ENCODE results near the gene CIAO2B.
"Not testable (repeated sequence)": the region's sequence is repeated elsewhere in the genome, so short reads cannot be mapped to it uniquely, and the experiment has no call there.

The CIAO2B gene

DNA sequence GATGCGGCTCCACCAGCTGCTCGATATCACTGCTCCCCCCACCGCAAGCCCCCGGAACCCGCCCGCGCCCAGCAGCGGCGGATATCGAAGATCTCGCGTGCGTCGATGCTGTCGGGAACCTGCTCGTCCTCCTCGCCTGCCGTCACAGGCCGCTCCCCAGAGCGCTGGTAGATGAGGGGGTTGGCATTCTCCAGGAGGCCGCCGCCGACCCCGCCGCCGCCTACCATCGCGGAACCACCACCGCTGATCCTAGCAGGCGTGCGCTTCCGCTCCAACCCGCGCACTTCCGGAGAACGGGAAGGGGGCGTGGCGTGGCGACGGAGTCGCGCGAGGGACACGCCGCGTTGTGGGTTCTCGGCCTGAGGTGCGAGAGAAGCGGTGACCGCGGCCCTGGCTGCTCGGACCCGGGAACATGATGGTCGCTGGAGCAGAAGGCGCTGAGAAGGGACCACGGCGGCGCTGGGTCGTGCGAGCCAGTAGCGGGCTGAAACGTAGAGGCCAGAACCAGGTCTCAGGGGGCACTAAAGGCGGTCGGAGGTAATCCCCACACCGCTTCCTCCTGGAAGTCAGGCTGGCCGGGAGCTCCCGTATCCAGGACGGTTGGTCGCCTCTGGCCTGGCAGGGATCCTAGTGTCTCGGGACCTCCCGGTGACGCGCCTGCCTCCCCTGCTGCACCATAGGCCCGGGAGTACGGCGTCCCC, at the start of gene CIAO2B:
Gene CIAO2B (minus strand): TSS at position 265 of the 701 bp plus-strand sequence. CDS start 38 bp downstream, at position 227.
- no peak for DNase-seq

DNA sequence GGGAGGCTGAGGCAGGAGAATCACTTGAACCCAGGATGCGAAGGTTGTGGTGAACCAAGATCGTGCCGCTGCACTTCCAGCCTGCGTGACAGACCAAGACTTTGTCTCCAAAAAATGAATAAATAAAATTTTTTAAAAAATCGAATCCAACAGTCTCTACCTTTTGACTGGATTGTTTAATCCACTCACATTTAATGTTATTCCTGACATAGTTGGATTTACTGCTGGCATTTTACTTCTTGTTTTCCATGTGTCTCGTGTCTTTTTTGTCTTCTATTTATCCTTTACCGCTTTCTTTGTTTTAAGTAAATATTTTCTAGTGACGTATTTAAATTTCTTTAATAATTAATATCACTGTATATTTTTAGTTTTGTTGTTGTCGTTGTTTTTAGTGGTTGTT, 48.8 kb upstream of the CIAO2B start:
- DNase-seq: no peak

DNA sequence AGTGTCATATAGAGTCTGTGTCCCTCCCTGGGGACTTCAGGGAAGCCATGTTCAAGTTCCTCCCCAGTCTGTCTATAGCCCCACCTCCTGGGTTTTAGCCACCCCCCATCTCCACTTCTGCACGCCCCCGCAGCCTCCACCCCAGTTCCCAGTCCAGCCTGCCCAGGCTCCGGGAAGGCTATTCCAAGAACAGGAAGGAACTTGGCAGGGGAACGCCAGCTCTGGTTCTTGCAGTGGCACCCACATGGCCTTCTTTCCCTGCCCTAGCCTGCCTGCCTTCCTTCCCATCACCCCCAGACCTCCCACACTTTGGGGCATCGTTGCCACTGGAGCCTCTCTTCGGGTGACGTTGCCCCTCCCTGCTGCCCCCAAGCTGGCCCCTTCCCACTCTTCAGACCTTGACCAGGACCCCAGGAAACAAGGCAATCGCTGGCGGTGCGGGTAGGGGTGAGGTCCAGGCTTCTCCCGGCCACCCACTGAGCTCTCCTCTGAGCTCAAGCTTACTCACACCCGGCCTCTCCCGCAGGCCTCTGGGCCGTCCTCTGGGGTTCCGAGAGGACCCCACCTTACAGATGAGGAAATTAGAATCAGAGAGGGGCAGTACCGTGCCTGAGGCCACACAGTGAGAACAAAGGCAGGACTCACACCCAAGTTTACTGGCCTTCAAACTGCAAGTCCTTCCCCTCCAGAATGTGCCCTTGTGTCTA, 45.0 kb upstream of the CIAO2B start:
- no peak for DNase-seq

DNA sequence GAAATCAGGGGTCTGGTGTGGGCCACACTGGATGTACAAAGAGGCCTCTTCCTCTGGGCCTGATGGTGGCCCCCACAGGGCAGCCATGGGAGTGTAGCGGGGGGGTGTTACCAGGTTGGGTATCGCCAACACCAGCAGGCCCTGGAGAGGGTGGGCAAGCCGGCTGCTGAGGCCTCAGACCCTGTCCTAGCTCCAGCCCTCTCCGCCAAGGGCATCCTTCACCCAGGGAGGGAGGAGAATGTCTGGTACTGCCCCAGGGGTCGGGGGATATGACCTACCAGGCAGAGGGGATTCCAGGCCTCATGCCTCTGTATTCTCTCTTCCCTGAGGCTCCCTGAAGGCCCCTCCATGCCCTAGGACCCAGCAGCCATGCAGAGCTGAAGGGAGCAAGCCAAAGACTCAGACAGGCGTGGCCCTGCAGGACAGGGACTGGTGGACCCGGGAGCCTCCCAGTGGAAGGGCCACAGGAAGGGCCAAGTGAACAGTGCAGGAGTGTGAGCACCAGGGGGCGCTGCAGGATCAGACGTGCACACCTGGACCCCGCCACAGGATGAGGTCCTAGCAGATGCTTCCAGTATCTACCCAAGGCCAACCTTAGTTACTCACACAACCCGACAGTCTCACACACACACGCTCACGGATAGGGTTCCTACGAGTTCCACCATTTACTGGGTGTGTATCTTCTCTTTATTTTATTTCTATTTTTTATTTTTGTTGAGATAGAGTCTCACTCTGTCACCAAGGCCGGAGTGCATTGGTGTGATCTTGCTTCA, 43.3 kb upstream of the CIAO2B start:
- peak; percentile 78 for DNase-seq

DNA sequence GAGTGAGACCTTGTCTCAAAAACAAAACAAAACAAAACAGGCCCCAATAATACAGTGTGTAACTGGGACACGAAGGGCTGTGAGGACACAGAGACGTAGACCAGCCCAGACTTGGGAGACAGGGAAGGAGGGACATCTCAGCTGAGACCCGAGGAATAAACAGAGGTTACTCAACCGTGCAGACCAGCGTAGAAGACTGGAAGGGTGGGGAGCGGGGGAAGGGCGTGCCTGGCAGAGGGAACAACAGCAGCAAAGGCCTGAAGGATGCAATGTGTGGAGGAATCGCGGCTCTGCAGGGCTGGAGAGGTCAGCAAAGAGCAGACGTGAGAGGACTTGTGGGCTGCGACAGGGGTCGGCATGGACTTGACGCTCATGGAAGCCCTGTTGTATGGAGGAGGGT, 42.5 kb upstream of the CIAO2B start:
- DNase-seq: no peak

DNA sequence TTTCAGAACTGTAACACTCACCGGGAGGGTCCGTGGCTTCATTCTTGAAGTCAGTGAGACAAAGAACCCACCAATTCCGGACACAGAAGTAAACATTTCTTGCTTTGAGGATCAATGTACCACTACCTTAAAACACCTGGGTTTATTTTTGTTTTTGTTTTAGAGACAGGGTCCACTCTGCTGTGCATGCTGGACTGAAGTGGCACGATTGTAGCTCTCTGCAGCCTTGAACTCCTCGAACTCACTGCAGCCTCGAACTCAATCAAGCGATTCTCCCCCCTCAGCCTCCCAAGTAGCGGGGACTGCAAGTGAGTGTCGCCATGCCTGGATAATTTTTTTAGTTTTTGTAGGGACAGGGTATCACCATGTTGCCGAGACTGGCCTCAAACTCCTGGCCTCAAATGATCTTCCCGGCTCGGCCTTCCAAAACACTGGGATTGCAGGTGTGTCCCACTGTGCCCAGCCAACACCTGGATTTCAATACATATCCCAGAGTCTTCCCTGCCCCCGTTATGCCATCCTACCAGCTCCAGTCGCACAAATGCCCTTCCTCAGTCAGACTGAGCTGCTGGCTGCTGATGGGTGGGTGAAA, 41.2 kb upstream of the CIAO2B start:
- no peak for DNase-seq

DNA sequence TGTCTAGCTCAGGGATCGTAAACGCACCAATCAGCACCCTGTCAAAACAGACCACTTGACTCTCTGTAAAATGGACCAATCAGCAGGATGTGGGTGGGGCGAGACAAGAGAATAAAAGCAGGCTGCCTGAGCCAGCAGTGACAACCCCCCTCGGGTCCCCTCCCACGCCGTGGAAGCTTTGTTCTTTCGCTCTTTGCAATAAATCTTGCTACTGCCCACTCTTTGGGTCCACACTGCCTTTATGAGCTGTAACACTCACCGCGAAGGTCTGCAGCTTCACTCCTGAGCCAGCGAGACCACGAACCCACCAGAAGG, 40.7 kb upstream of the CIAO2B start:
- not testable (repeated sequence) for DNase-seq

DNA sequence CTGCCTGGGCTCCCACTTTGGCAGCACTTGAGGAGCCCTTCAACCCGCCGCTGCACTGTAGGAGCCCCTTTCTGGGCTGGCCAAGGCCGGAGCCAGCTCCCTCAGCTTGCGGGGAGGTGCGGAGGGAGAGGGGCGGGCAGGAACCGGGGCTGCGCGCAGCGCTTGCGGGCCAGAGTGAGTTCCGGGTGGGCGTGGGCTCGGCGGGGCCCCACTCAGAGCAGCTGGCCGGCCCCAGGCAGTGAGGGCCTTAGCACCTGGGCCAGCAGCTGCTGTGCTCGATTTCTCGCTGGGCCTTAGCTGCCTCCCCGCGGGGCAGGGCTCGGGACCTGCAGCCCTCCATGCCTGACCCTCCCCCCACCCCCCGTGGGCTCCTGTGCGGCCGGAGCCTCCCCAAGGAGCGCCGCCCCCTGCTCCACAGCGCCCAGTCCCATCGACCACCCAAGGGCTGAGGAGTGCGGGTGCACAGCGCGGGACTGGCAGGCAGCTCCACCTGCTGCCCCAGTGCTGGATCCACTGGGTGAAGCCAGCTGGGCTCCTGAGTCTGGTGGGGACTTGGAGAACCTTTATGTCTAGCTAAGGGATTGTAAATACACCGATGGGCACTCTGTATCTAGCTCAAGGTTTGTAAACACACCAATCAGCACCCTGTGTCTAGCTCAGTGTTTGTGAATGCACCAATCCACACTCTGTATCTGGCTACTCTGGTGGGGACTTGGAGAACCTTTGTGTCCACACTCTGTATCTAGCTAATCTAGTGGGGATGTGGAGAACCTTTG, 40.1 kb upstream of the CIAO2B start:
- not testable (repeated sequence) for DNase-seq

DNA sequence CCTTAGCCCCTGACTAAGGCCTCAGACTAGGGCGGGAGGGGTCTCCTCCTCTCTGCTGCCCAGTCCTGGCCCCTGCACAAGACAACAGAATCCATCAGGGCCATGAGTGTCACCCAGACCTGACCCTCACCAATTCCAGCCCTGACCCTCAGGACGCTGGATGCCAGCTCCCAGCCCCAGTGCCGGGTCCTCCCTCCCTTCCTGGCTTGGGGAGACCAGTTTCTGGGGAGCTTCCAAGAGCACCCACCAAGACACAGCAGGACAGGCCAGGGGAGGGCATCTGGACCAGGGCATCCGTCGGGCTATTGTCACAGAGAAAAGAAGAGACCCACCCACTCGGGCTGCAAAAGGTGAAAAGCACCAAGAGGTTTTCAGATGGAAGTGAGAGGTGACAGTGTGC, 39.5 kb upstream of the CIAO2B start:
- DNase-seq: no peak

DNA sequence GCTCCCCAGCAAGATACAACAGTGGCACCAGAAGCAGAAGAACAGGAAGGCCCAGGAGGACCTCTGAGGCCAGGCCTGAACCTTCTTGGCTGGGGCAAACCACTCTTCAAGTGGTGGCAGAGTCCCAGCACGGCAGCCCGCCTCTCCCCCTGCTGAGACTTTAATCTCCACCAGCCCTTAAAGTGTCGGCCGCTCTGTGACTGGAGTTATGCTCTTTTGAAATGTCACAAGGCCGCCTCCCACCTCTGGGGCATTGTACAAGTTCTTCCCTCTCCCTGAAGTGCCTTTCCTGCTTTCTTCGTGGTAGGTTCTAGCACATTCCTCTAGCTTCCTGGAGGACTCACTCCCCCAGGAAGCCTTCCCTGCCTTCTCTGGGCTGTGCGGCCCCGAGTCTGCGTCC, 38.8 kb upstream of the CIAO2B start:
- DNase-seq: no peak

DNA sequence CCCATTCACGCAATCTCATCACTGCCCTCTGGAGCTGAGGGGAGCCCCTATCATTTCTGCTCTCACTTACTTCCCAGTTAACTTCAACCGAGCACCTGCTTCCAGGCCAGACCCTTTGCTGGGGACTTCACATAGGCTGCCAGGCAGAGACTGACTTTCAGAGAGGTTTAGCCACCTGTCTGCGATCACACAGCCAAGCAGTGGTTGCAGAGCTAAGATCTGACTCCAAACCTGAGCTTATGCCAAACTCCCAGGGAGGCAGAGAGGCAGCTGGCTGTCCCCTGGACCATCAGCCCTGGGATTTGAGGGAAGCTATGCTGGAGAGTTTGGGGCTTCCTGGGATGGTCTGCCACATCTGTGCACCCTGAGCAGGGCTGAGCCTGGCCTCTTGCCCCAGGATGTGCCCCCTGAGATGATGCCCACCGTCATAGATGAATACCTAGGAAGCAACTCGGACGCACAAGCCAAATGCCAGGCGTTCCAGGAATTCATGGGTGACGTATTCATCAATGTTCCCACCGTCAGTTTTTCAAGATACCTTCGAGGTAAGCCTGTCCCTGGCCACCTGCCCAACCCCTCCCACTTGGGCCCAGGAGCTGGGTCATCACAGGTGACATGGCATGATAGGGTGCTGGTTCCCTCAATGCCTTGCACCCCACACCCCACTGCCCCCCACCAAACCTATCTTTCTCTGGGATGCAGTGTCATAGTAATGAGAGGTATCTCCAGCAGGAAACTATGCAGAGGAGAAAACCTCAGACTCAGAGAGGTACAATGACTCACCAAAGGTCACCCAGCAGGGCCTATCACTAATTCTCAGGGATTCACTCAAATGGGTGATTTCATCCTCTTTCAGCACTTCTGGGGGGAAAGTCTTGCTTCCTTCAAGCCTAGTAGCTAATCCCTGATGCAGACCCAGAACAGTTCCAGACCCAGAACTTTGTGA, 36.8 kb upstream of the CIAO2B start:
- no peak for DNase-seq

DNA sequence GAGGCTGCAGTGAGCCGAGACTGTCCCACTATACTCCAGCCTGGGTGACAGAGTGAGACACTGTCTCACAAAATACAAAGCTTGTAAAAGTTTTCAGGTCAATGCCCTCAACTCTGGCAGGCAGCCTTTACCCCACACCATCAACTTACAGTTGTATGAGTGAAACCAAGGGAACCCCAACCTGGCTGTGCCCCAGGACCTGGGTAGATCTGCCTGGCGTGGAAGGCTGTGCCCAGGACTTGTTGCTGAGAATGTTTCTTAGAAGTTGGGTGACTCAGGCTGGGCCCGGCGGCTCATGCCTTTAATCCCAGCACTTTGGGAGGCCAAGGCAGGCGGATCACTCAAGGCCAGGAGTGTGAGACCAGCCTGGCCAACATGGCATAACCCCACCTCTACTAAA, 34.6 kb upstream of the CIAO2B start:
- DNase-seq: no peak

DNA sequence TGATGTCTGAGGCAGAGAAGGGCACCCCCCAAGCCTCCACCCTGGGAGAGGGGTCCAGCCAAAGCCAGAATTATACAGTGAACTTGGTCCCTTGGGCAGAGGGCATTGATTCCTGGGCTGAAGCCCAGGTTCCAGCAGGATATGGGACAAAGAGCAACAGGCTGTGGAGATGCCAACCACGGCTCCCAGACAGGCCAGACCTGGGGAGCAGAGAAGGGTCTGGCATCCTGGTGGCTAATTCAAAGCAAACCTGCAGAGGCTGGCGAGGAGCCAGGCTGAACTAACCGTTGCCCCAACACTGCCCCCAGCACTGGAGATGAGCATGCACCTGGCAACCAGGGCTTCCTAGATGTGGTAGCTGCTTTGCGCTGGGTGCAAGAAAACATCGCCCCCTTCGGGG, 29.8 kb upstream of the CIAO2B start:
- no peak for DNase-seq

DNA sequence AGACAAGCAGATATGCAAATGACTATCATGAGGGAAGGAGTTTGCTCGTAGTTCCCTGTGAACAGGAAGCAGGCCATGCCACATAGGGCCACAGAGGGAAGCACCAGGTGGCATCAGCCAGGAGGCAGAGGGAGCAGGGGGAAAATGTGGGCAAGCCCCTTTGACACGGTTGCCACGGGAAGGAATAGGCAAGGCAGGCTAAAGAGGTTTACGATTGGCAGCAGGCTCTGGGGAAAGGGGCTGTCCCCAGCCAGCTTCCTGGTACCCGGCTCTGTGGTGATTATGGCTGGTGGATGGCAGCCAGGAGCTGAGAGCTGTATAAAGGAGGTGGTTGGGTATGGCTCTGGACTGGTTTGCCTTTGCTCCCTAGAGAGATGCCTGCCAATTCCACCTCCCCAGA, 27.7 kb upstream of the CIAO2B start:
- peak; percentile 16 for DNase-seq

DNA sequence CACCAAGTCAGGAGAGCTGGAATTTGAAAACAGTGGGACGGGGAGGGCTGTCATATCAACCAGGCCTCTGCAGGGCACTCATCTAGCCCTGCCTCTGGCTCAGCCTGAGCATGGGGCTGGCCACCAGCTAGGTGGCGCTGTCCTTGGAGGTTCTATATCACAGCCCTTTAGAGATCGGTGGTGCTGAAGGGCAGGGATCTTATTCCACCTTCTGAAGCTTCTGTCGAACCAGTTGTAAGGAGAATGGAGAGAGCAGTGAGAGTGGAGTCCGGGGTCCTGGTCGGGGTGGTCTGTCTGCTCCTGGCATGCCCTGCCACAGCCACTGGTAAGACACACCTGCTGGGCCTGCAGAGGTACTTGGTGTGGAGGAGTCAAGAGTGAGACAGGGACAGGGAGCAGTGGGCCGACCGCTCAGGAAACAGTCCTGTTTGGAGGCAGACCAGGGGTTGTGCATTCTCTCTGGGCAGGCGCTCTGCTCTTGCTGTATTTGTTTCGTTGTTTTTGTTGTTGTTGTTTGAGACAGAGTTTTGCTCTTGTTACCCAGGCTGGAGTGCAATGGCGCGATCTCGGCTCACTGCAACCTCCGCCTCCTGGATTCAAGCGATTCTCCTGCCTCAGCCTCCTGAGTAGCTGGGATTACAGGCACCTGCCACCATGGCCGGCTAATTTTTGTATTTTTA, 27.0 kb upstream of the CIAO2B start, which contains the start of gene CES3:
Gene CES3 (plus strand): TSS at position 202 of the 680 bp plus-strand sequence. CDS start 42 bp downstream, at position 244.
- peak; percentile 76 for DNase-seq

DNA sequence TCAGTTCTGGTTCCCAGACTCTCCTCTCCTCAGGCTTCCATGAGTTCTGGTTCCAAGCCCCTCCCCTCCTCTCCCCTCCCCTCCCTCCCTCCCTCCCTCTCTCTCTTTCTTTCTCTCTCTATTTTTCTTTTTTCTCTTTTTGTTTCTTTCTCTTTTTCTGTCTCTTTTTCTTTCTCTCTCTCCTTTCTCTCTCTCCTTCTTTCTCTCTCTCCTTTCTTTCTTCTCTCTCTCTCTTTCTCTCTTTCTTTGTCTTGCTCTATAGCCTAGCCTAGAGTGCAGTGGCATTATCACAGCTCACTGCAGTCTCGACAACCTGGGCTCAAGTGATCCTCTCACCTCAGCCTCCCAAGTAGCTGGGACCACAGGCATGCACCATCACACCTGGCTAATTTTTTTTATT, 26.1 kb upstream of the CIAO2B start:
- DNase-seq: no peak

DNA sequence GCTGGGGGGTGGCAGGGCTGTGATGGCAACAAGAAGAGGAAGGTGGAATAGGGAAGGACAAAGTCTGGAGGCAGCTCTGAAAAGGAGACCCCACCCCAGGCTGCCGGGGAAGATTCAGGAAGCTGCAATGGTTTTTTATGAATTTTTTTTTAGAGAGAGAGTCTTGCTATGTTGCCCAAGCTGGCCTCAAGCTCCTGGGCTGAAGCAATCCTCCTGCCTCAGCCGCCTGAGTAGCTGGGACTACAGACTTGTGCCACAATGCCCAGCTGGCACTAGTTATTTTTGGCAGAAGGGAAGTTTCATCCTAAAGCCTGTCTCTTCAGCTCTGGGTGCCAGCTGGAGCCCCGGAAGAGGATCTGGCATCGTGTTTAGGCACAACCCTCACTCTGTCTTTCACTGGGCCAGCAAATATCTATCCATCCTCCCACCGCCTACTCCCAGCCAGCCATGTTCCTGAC, 25.5 kb upstream of the CIAO2B start:
- DNase-seq: peak; percentile 52

DNA sequence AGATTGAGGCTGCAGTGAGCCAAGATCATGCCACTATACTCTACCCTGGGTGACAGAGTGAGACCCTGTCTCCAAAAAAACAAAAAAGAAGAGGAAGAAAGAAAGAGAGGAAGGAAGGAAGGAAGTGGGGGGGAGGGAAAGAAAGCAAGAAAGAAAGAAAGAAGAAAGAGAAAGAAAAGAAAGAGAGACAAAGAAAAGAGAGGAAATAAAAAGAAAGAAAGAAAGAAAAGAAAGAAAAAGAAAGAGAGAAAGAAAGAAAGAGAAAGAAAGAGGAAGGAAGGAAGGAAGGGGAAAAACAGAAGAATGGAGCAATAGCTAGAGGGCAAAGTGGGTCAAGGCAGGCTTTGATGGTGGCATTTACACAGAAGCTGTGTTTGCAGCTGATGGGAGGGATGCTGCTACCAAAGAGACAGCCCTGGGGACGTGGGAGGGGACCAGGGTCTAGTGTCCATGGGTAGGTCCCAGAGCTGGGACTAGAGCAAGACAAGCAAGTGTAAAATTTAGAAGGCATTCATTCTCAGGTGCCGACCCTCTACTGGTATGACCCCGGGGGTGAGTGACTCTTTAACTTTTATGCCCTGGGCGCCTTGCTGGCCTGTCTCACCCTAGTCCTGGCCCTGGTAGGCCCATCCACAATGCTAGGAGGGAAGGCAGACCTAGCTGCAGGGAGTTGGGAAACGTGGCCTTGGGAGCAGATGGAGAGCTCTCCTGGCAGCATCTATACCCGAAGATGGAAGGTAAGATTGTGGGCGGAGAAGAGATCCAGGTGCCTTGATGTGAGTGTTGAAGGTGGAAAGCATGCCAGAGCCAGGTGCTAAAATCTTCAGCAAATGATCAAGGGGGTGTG, 24.9 kb upstream of the CIAO2B start:
- DNase-seq: no peak

DNA sequence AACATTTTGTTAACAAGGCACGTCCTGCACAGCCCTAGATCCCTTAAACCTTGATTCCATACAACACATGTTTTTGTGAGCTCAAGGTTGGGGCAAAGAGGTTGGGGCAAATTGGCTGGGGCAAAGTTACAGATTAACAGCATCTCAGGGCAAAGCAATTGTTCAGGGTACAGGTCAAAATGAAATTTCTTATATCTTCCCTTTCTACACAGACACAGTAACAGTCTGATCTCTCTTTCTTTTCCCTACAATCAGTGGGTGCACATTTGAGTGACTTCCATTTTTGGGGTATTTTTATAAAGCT, 21.9 kb upstream of the CIAO2B start:
- not testable (repeated sequence) for DNase-seq

Measured in DMS 273 treated with DMSO at 0.1 percent for 48 hours (cell line).